ENCODE data around the gene CTNNBIP1. TPM values are rescaled to one million over a fixed set of nuclear protein-coding genes. Genes with fewer than 3 reads are reported as not detected.
"Not testable (repeated sequence)": the region's sequence is repeated elsewhere in the genome, so short reads cannot be mapped to it uniquely, and the experiment has no call there.

Gene CTNNBIP1
- polyA plus RNA-seq (2012; ENCODE audit: insufficient read depth, insufficient read length) = 41.5 TPM

DNA sequence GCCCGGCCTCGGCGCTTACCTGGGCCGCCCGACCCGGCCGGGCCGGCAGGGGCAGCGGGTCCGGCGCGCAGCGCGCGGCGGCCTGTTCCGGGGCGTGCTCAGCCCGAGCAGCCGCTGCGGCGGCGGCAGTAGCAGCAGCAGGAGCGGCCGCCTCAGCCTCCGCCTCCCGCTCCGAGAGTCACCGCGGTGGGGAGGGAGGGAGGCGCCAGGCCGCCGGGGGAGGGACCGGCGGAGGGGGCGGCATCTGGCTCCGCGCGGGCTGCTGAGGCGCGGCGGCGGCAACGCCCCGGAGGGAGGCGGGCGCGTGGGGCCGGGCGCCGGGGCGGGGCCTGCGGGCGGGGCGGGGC is at the start of gene CTNNBIP1:
Gene CTNNBIP1 (minus strand): TSS at position 194 of the 347 bp plus-strand sequence. CDS start 38,205 bp downstream, outside the sequence.
- no peak for DNase-seq (ENCODE audit: low read depth, low spot score)
- H3K4me3 ChIP-seq (ENCODE audit: low read length) = peak within 1 kb of the TSS; percentile 76

DNA sequence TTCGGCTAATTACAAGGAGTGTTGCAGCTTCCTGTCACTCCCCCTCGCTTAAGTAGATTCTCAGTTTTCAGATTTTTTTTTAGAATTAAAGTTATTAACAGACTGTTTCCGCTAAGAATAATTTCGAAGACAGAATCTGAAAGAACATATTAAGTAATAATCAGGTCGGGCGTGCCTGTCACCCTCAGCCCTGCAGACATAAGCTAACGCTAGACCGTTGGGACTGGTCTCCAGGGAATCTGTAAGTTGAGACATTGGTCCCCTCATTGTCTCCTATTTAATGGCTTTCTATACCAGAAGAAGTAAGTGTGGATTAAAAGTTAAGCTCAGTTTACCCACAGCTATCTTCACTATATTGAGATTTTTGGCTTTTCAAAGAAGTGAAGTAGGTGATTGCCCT is 47.7 kb upstream of the CTNNBIP1 start:
- no peak for DNase-seq (ENCODE audit: low read depth, low spot score)
- no peak overlapping the region for H3K4me3 ChIP-seq (ENCODE audit: low read length)

DNA sequence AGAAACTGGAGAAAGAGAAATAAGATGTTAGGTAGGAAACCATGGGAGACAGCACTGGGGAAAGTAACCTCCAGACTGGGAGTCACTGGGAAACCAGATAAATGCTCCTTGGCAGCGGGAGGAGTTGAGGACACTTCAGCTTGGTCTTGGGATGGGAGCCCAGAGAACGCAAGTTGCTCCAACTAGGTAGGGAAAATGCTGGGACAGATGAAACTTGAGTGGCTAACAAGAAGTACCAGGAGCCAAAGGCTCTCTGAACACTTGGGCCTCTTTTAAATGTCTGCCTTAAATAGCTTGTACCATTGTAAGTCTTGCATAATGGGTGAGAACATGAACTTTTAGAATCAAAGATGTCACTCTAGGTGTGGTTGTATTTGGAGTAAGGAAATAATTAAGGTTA is 36.2 kb upstream of the CTNNBIP1 start:
- no peak for DNase-seq (ENCODE audit: low read depth, low spot score)
- H3K4me3 ChIP-seq (ENCODE audit: low read length) = no peak overlapping the region

- H3K4me3 ChIP-seq (ENCODE audit: low read length) = peak within 1 kb of the TSS; percentile 77
- DNase-seq (ENCODE audit: low read depth, low spot score) = peak; percentile 83
These were observed 33.1 kb upstream of the CTNNBIP1 start, which contains the start of the genes LZIC and NMNAT1 for GRCh38 chr1:9942939-9943788. LZIC (minus strand) TSS chr1:9943391; CDS start chr1:9936619, 6,772 bp downstream. NMNAT1 (plus strand) TSS chr1:9943475; CDS start chr1:9972074, 28,599 bp downstream.

DNA sequence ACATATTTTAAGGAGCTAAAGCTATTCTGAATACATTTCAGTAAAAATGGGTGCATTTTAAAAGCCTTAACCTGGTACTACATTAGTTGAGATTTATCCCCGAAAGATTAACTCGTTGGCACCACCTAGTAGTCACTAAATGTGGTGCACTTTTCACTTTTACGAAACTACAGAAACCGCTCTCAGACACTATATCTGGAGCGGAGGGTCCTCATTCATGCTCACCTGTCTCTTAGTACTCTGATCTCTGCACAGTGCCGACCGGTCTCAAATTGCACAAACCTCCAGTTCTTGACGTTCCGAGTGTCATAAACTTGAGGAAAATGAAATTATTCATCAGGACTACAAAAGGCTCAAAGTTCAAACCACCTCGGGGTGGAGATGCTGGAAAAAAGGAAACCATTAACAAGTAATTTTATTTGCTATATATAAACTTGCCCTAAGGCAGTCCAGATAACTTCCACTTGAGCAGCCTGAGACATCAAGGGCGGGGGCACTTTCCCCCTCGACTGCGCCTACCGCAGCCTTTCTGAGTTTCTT is 32.4 kb upstream of the CTNNBIP1 start:
- H3K4me3 ChIP-seq (ENCODE audit: low read length) = peak overlapping the region; percentile 77
- DNase-seq (ENCODE audit: low read depth, low spot score) = peak; percentile 60

DNA sequence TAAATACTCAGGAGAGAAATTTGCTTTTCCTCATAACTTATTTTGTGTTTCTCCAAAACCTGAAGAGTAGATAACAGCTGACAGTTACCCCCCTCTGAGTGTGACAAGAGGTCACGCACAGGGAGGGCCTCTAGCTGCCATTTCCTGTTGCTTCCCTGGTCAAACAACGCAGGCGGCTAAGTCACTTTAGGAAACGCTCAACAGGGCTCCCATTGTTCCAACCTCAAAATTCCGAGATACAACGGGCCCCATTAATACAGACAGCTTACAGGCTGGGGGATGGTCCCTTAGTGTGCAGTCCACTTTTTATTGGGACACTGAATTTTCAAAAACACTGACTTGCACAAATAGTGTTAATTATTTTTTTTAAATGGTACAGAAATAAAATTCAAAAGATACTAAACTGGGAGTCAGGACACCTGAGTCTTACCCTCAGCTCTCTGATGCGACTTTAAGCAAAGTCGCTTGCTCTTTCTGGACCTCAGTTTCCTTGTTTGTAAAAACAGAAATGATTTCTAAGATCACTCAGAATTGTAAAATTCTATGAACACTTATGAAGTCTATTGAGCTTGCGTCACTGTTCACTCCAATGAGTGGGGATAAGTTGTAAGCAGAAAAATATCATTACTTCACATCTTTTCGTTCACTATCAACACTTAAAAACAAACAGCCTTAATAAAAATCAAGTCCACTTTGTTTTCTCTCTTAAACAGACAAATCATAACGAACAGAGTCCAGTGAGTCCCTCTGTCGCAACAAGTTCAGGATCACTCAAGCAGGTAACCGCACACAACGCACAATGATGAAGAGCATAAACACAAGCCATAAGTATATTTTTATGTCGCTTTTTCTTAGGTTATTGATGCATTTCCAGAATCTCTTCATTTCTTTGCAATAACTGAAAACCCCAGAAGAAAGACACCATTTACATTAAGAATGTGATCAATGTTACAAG is 19.6 kb upstream of the CTNNBIP1 start:
- no peak overlapping the region for H3K4me3 ChIP-seq (ENCODE audit: low read length)
- no peak for DNase-seq (ENCODE audit: low read depth, low spot score)

DNA sequence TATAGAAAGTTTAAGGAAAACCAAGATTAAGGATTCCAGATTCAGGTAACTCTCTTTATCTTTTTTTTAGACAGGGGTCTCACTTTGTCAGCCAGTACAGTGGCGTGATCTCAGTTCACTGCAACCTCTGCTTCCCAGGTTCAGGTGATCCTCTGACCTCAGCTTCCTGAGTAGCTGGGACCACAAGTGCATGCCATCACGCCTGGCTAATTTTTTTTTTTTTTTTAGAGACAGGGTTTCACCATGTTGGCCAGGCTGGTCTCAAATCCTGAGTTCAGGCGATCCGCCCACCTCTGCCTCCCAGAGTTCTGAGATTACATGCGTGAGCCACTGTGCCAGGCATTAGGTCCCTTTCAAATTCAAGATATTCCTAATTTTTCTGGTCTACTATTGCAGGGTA is 17.2 kb upstream of the CTNNBIP1 start:
- no peak overlapping the region for H3K4me3 ChIP-seq (ENCODE audit: low read length)
- DNase-seq (ENCODE audit: low read depth, low spot score) = no peak

- H3K4me3 ChIP-seq (ENCODE audit: low read length) = no peak overlapping the region
- no peak for DNase-seq (ENCODE audit: low read depth, low spot score)
These were observed 12.3 kb upstream of the CTNNBIP1 start for GRCh38 chr1:9922342-9922741.

DNA sequence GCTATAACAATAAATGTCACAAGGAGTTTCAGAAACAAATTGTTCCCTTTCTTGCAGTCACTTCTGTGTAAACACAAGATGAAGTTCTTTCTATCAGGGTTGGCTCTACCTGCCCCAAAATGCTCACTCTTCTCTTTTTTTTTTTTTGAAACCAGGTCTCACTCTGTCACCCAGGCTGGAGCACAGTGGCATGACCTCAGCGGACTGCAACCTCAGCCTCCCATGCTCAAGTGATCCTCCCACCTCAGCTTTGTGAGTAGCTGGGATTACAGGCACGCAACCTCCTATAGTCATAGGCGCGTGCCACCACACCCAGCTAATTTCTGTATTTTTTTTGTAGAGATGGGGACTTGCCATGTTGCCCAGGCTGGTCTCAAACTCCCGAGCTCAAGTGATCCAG is 10.5 kb upstream of the CTNNBIP1 start:
- no peak for DNase-seq (ENCODE audit: low read depth, low spot score)

DNA sequence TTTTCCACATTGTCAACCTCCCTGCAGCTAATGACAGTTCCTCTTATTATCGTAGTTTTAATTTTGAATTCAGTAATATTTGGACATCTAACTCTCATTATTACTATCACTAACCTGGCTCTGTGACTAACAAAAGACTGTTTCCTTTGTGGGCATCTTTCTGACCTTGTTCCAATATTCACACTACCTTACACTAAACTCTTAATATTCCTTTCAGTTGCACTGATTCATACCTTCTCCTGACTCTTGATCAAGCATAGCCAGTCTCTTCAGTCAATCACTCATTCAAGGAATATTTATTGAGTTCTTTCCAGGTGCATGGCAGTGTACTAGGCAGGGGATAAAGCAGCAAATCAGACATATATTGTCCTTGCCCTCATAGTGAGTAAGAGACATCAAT is 7.8 kb upstream of the CTNNBIP1 start:
- no peak overlapping the region for H3K4me3 ChIP-seq (ENCODE audit: low read length)
- no peak for DNase-seq (ENCODE audit: low read depth, low spot score)

More for the DNA sequence above, 10.5 kb upstream of the CTNNBIP1 start:
- no peak overlapping the region for H3K4me3 ChIP-seq (ENCODE audit: low read length)

- DNase-seq (ENCODE audit: low read depth, low spot score); H3K4me3 ChIP-seq (ENCODE audit: low read length): not testable (repeated sequence)
These were observed 7.4 kb upstream of the CTNNBIP1 start for GRCh38 chr1:9917495-9917894.

DNA sequence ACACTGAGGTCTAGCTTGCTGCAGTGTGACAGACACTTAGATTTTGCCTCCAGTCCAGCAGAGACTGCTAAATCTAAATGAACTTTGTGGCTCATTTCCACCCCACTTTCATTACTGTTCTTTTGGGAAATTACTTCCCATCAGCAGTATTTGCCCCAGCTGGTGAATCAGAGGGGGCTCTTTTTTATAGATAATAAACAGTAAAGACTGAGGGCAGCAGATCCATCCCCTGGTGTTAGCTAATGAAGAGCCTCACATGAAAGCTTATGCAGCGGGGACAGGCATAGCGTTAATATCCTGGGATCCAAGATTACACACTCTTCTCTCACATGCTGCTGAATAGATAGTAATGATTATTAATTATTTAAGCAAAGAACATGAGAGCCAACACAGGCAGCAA is 6.4 kb upstream of the CTNNBIP1 start:
- DNase-seq (ENCODE audit: low read depth, low spot score) = no peak
- H3K4me3 ChIP-seq (ENCODE audit: low read length) = no peak overlapping the region

GRCh38 chr1:9914610-9914937 is 4.5 kb upstream of the CTNNBIP1 start:
- H3K4me3 ChIP-seq (ENCODE audit: low read length) = no peak overlapping the region
- DNase-seq (ENCODE audit: low read depth, low spot score) = no peak

GRCh38 chr1:9912264-9912936 is 2.3 kb upstream of the CTNNBIP1 start:
- no peak for DNase-seq (ENCODE audit: low read depth, low spot score)
- H3K4me3 ChIP-seq (ENCODE audit: low read length) = no peak overlapping the region

DNA sequence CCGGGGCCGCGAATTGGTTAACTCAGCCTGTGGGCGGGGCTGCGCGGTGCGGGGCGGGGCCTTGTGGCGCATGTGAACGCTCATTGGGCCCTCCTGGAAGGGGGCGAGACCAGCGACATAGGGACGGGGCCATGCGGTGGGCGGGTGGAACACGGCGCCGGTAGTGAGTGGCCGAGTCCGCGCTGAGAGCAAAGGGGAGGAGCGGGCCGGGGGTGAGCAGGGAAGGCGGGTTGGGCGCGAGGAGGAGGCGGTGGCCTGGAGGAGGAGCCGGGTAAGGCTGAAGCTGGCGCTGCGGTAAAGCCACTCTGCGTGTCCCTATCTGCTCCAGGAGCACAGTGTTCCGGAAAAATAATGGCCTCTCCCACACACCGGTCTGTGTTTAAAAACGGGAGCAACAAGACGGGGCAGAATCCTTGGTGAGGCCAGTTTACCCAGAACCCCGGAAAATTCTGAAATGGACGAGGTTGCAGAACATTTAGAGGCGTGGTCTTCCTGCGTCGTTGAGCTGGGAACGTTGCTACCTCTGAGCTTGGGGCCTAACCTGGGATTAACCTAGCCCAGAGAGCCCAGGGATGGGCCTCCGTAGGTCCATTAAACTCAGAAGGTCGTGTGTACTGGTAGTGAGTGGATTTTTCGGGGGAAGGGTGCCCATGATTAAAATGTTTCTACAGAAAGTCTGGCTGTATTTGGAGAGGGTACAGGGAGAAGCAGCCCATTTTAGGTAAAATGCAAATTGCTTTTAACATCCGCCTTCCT is 532 bp upstream of the CTNNBIP1 start:
- peak; percentile 97 for DNase-seq (ENCODE audit: low read depth, low spot score)
- H3K4me3 ChIP-seq (ENCODE audit: low read length) = peak overlapping the region; percentile 65

- DNase-seq (ENCODE audit: low read depth, low spot score) = no peak
- H3K4me3 ChIP-seq (ENCODE audit: low read length) = peak overlapping the region; percentile 76
These were observed 629 bp downstream of the CTNNBIP1 start for GRCh38 chr1:9909234-9910046.

DNA sequence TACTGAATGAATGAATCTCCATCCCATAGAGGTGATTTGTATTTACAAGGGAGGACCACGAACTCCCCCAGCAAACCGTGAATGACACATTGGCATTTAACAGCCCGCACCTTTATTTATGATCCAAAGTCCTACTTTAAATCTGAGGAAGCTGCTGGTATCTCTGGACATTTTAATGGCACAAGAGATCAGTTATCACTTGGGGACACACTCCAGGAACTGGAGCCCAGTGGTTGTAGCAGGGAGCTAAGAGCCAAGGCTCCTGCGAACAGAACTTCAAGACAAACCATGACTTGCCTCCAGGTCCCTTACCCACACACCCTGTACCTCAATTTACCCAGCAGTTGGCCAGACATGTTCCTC is 1.2 kb downstream of the CTNNBIP1 start:
- DNase-seq (ENCODE audit: low read depth, low spot score) = no peak
- peak overlapping the region; percentile 76 for H3K4me3 ChIP-seq (ENCODE audit: low read length)

GRCh38 chr1:9907441-9907840 is 2.6 kb downstream of the CTNNBIP1 start:
- DNase-seq (ENCODE audit: low read depth, low spot score) = peak; percentile 75
- peak overlapping the region; percentile 6 for H3K4me3 ChIP-seq (ENCODE audit: low read length)
